Measurements from ENCODE around the gene WWC2. TPM values are rescaled to one million over a fixed set of nuclear protein-coding genes. Genes with fewer than 3 reads are reported as not detected.
"Not testable (repeated sequence)": the region's sequence is repeated elsewhere in the genome, so short reads cannot be mapped to it uniquely, and the experiment has no call there.

The WWC2 gene
- total RNA-seq, 1 donor from 2014 or later, result 142 TPM

DNA sequence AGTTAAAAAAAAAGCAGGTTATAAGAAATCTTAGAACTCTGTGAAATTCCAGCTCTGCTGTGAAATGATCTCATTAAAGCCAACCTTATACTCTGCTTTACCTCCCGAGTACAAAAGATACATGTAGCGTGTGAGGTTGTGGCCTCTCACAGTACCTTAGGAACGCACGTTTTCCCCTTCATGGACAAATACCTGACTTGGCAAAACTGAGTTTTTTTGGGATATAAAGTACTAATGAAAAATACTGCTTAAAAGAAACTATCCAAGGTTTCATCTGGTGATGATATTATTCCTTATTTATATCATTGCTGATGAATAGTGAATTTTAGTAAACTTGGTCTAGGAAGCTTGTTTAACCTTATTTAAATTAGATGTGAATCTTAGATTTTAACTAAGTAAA lies 48.9 kb downstream of the WWC2 start:
- Histone ChIP-seq H3K27ac (no peak overlapping the region), H3K4me1 (peaks cover 16% of the 10 kb centered on the region), H3K27me3 (no peaks in the 10 kb centered on the region), H3K4me3 (no peak overlapping the region), H3K36me3 (no peaks in the 10 kb centered on the region), H3K9me3 (no peaks in the 10 kb centered on the region)
- TF ChIP-seq, protein P1, sequence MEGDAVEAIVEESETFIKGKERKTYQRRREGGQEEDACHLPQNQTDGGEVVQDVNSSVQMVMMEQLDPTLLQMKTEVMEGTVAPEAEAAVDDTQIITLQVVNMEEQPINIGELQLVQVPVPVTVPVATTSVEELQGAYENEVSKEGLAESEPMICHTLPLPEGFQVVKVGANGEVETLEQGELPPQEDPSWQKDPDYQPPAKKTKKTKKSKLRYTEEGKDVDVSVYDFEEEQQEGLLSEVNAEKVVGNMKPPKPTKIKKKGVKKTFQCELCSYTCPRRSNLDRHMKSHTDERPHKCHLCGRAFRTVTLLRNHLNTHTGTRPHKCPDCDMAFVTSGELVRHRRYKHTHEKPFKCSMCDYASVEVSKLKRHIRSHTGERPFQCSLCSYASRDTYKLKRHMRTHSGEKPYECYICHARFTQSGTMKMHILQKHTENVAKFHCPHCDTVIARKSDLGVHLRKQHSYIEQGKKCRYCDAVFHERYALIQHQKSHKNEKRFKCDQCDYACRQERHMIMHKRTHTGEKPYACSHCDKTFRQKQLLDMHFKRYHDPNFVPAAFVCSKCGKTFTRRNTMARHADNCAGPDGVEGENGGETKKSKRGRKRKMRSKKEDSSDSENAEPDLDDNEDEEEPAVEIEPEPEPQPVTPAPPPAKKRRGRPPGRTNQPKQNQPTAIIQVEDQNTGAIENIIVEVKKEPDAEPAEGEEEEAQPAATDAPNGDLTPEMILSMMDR (IDR thresholded peaks at IDR 0.05), result no peak
- ATAC-seq (no peak), DNase-seq (no peak)
- intact Hi-C loops (cut with DNase I), result no loop called here

DNA sequence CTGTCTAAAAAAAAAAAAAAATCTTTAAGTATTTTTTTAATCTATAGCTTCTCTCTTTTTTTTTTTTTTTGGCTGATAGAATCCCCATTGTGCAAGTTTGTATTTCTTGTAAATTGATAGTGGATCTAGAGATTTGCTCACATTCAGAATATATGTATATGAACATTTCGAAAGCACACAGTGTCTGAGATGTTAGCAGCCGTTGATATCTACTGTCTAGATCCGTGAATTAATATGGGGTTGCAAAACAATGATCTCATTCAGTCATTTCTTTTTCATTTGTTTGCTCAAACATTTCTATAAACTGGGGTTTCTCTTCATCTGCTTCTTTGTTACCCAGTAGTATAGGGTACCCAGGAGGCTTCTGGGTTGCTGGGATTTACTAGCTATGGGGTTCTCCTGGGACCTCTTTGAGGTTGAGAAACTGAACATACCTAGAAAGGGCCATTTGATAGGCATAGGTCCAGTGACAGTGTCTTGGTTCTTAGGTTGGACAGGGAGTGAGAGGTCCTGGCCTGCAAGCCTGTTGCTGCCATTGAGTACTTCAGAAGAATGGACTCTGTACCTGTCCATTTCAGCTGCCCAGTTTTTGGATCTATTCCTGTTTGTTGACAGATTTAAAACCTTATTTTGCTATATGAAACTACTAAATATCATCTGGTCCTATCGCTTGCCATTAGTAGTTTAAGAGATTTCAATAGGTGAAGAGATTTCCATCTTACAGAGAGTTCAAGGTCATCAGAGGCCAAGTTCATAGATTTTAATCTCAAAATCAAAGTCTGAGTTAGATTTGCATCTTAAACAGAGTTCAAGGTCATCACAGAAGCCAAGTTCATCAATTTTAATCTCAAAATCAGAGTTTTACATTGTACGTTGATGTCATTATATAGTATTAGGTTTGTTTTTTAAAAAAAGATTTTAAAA lies 50.8 kb downstream of the WWC2 start:
- DNase-seq (no peak), ATAC-seq (no peak)
- no peak overlapping the region for H3K27ac ChIP-seq
- H3K9me3 ChIP-seq, result no peaks in the 10 kb centered on the region
- TF ChIP-seq, protein P1 (IDR thresholded peaks at IDR 0.05), result no peak
- H3K27me3 ChIP-seq, result no peaks in the 10 kb centered on the region
- H3K36me3 ChIP-seq, result no peaks in the 10 kb centered on the region
- intact Hi-C loops (cut with DNase I), result no loop called here
- H3K4me3 ChIP-seq, result no peak overlapping the region
- H3K4me1 ChIP-seq, result peaks cover 15% of the 10 kb centered on the region

DNA sequence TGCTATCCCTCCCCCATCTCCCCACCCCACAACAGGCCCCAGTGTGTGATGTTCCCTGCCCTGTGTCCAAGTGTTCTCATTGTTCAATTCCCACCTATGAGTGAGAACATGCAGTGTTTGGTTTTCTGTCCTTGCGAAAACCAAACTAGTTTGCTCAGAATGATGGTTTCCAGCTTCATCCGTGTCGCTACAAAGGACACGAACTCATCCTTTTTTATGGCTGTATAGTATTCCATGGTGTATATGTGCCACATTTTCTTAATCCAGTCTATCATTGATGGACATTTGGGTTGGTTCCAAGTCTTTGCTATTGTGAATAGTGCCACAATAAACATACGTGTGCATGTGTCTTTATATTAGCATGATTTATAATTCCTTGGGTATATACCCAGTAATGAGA lies 51.6 kb downstream of the WWC2 start:
- peaks cover 16% of the 10 kb centered on the region for H3K4me1 ChIP-seq
- H3K4me3 ChIP-seq; ATAC-seq; H3K36me3 ChIP-seq; H3K27me3 ChIP-seq; H3K27ac ChIP-seq; DNase-seq; H3K9me3 ChIP-seq; intact Hi-C loops (cut with DNase I): not testable (repeated sequence)

DNA sequence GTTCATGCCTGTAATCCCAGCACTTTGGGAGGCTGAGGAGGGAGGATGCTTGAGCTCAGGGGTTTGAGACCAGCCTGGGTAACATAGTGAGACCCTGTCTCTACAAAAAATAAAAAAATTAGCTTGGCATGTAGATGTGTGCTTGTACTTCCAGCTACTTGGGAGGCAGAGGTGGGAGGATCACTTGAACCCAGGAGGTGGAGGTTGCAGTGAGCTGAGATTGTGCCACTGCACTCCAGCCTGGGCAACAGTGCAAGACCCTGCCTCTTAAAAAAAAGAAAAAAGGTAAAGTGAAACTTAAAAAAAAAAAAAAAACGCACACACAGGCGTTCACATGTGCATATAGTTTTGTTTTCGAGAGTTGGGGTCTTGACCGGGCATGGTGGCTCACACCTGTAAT lies 53.2 kb downstream of the WWC2 start:
- intact Hi-C loops (cut with DNase I); ATAC-seq; H3K27me3 ChIP-seq; H3K4me3 ChIP-seq; H3K9me3 ChIP-seq; H3K27ac ChIP-seq; H3K36me3 ChIP-seq; DNase-seq: not testable (repeated sequence)
- peaks cover 16% of the 10 kb centered on the region for H3K4me1 ChIP-seq

DNA sequence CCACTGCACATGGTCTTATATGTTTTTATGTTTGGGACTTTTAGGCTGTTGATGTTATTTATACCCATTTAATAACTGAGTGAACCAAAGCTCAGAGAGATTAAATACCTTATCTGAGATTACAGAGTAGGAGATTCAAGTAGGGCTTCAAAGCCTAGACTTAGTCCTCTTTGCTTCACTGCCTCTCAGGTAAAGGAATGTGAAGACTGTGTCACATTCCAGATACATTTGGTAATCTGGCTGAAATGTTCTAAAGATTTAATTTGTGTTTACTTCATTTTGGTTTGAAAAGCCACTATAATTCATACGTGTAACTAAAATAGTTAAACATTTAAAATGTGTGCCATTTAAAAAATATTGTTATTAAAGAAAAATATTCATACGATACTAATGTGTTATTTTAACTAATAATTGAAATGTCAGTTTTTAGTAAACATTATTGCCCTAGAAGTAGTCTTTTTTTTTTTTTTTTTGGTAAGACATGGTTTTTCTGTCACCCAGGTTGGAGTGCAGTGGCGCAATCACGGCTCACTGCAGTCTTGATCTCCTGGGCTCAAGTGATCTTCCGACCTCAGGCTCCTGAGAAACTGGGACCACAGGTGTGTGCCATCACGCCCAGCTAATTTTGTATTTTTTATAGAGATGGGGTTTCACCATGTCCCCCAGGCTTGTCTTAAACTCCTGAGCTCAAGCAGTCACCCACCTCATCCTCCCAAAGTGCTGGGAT lies 54.3 kb downstream of the WWC2 start:
- intact Hi-C loops (cut with DNase I), result no loop called here
- ATAC-seq (peak; percentile 62), DNase-seq (no peak)
- TF ChIP-seq, protein P1 (IDR thresholded peaks at IDR 0.05), result no peak
- Histone ChIP-seq H3K27ac (no peak overlapping the region), H3K27me3 (no peaks in the 10 kb centered on the region), H3K9me3 (no peaks in the 10 kb centered on the region), H3K4me3 (no peak overlapping the region), H3K4me1 (peaks cover 12% of the 10 kb centered on the region), H3K36me3 (no peaks in the 10 kb centered on the region)

DNA sequence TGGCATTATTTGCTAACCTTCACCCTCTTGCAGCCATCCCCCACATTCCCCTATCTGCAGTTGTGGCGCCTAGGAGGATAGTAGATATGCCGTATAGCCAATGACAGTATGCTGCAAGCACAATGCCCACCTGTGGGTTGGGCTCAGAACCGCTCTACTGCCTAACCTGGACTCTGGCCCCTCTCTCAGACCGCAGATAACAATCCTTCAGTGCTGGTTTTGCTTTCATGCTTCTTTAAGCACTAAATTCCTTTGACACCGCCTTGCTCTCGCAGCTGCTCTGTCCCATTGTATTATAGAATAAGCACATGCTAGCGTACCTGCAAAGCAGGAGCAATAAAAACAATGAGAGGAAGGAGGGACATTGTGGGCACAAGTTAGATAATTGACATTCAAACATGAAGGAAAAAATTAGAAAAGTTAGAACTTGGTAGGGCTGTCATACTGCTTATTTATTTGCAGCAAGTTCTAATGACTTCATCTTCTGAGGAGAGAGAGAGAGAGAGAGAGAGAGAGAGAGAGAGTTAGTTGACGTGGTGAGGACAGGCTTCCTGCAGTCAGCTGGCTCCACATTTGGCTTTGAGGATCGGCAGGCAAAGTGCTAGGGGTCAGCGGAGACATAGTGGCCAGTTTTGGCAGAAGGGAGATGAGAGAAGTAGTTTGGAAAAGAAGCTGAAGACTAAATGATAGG lies 55.8 kb downstream of the WWC2 start:
- DNase-seq, result no peak
- Histone ChIP-seq H3K4me3 (no peak overlapping the region), H3K27me3 (no peaks in the 10 kb centered on the region), H3K36me3 (no peaks in the 10 kb centered on the region), H3K27ac (no peak overlapping the region), H3K9me3 (no peaks in the 10 kb centered on the region), H3K4me1 (peaks cover 5% of the 10 kb centered on the region)
- ATAC-seq, result peak; percentile 68
- TF ChIP-seq, protein P1 (IDR thresholded peaks at IDR 0.05), result no peak
- intact Hi-C loops (cut with DNase I), result no loop called here
